ENCODE results near the gene IZUMO1.

IZUMO1 gene

GRCh38 chr19:48784527-48784926 is 37.8 kb upstream of the IZUMO1 start:
- Histone ChIP-seq H3K27me3 (no peaks in the 10 kb centered on the region), H3K4me1 (peaks cover 0 to 12% (median 4%) of the 10 kb centered on the region in 4 donors), H3K9me3 (no peaks in the 10 kb centered on the region), H3K4me3 (no peak overlapping the region), H3K36me3 (no peaks in the 10 kb centered on the region), H3K27ac (no peak overlapping the region)
- TF ChIP-seq CTCF (IDR thresholded peaks at IDR 0.05), result no peak
- DNase-seq, result no peak
- intact Hi-C loops (cut with DNase I; ENCODE audit: low total_unique reads), result no loop called here

- no peaks in the 10 kb centered on the region for H3K9me3 ChIP-seq
- H3K4me1 ChIP-seq, result peaks cover 0 to 12% (median 4%) of the 10 kb centered on the region in 4 donors
- DNase-seq, result no peak
- H3K27ac ChIP-seq, result no peak overlapping the region
- H3K27me3 ChIP-seq, result no peaks in the 10 kb centered on the region
- H3K36me3 ChIP-seq, result no peaks in the 10 kb centered on the region
- no peak for TF ChIP-seq CTCF (IDR thresholded peaks at IDR 0.05)
- H3K4me3 ChIP-seq, result no peak overlapping the region
- intact Hi-C loops (cut with DNase I; ENCODE audit: low total_unique reads), result no loop called here
Observed at GRCh38 chr19:48780631-48781391, 34.1 kb upstream of the IZUMO1 start.

GRCh38 chr19:48779636-48780035 is 32.9 kb upstream of the IZUMO1 start:
- no peak for DNase-seq
- no peak for TF ChIP-seq CTCF (IDR thresholded peaks at IDR 0.05)
- Histone ChIP-seq H3K36me3 (no peaks in the 10 kb centered on the region), H3K27me3 (no peaks in the 10 kb centered on the region), H3K9me3 (no peaks in the 10 kb centered on the region), H3K4me1 (peaks cover 0 to 12% (median 4%) of the 10 kb centered on the region in 4 donors), H3K27ac (no peak overlapping the region), H3K4me3 (no peak overlapping the region)
- intact Hi-C loops (cut with DNase I; ENCODE audit: low total_unique reads), result no loop called here

- H3K27me3 ChIP-seq, result no peaks in the 10 kb centered on the region
- DNase-seq, result no peak
- no peaks in the 10 kb centered on the region for H3K36me3 ChIP-seq
- no peaks in the 10 kb centered on the region for H3K9me3 ChIP-seq
- peaks cover 0 to 6% (median 2%) of the 10 kb centered on the region in 4 donors for H3K4me1 ChIP-seq
- intact Hi-C loops (cut with DNase I; ENCODE audit: low total_unique reads), result no loop called here
- no peak for TF ChIP-seq CTCF (IDR thresholded peaks at IDR 0.05)
- H3K4me3 ChIP-seq, result no peak overlapping the region
- H3K27ac ChIP-seq, result no peak overlapping the region
Observed at GRCh38 chr19:48777720-48778119, 31.0 kb upstream of the IZUMO1 start.

- no peak for DNase-seq
- Histone ChIP-seq H3K27ac (no peak overlapping the region), H3K4me1 (peaks cover 0 to 1% (median 0%) of the 10 kb centered on the region in 4 donors), H3K9me3 (no peaks in the 10 kb centered on the region), H3K27me3 (no peaks in the 10 kb centered on the region), H3K36me3 (no peaks in the 10 kb centered on the region), H3K4me3 (no peak overlapping the region)
- intact Hi-C loops (cut with DNase I; ENCODE audit: low total_unique reads), result no loop called here
- no peak for TF ChIP-seq CTCF (IDR thresholded peaks at IDR 0.05)
Observed at GRCh38 chr19:48777139-48777538, 30.4 kb upstream of the IZUMO1 start.

Data from tibial artery (tissue), 4 donors.